B cell (primary cell): ENCODE measurements around the gene TADA3. TPM values are rescaled to one million over a fixed set of nuclear protein-coding genes. Genes with fewer than 3 reads are reported as not detected.

Source experiments
- ATAC-seq: fragments of 200-7000 bp; cut with Tn5 transposase; one replicate; pipeline ENCODE4 v1.10.0; 2021; ENCODE audit warnings: low read depth, mild to moderate bottlenecking, moderate number of reproducible peaks, moderate library complexity
- CTCF ChIA-PET: fragments of 350-600 bp; sonication (Branson Sonifier 250); formaldehyde crosslinking; loops from one replicate; lab custom pipeline; 2021; ENCODE audit warnings: antibody characterized with exemption, inconsistent platforms; lab: Charles Lee
- POLR2A ChIA-PET: fragments of 350-600 bp; sonication (Branson Sonifier 250); formaldehyde crosslinking; loops from one replicate; lab custom pipeline; 2021; ENCODE audit warnings: antibody characterized with exemption; lab: Charles Lee
- DNase-seq: peaks from one replicate; pipeline ENCODE4 v3.0.0; 2013
- H2AFZ ChIP-seq: 2 replicates; pipeline ENCODE4 v1.6.1; 2012; ENCODE audit warnings: mild to moderate bottlenecking, low read depth, low read length; ENCODE audit not compliant: insufficient read depth, poor library complexity, severe bottlenecking
- H3K27ac ChIP-seq, 2 donors: 1 replicate in 1 of 2; 2 replicates in 1 of 2; pipeline ENCODE4 v1.5.1; 2012 to 2013; ENCODE audit warnings: low read length in 2 of 2, mild to moderate bottlenecking in 2 of 2, moderate library complexity in 1 of 2
- H3K27me3 ChIP-seq, 4 experiments: fragments of 200-600 bp in 1 of 4; sonication (generic) in 1 of 4; replicated peaks in 1 of 4; 1 replicate in 2 of 4; 2 replicates in 2 of 4; pipeline versions ENCODE4 v1.6.1 to v1.7.0; 2013 to 2016; ENCODE audit warnings: low read length in 3 of 4, mild to moderate bottlenecking in 2 of 4, mixed read lengths in 1 of 4, moderate library complexity in 1 of 4; ENCODE audit not compliant: insufficient read depth in 4 of 4, control insufficient read depth in 3 of 4; ENCODE audit errors: control extremely low read depth in 1 of 4
- H3K36me3 ChIP-seq, 2 experiments: replicated peaks in 1 of 2; 1 replicate in 1 of 2; 2 replicates in 1 of 2; pipeline versions ENCODE4 v1.6.1 to v1.7.1; 2013; ENCODE audit warnings: low read length in 1 of 2; ENCODE audit not compliant: insufficient read depth in 2 of 2, control insufficient read depth in 1 of 2; ENCODE audit errors: control extremely low read depth in 1 of 2, extremely low read depth in 1 of 2
- H3K4me1 ChIP-seq, 2 donors: fragments of 200-600 bp in 1 of 2; sonication (generic) in 1 of 2; 1 replicate in 1 of 2; 2 replicates in 1 of 2; pipeline versions ENCODE4 v1.5.1 to v1.6.1; 2013 to 2017; ENCODE audit warnings: low read length in 2 of 2; ENCODE audit not compliant: control insufficient read depth in 2 of 2, insufficient read depth in 2 of 2
- H3K4me2 ChIP-seq: replicated peaks from 2 replicates; pipeline ENCODE3; 2012; ENCODE audit warnings: mild to moderate bottlenecking, low read depth, low read length; ENCODE audit not compliant: poor library complexity, severe bottlenecking
- H3K4me3 ChIP-seq, 5 experiments: fragments of 200-600 bp in 1 of 5; sonication (generic) in 1 of 5; 1 replicate in 3 of 5; 2 replicates in 2 of 5; pipeline versions ENCODE4 v1.5.1 to v1.7.0; 2011 to 2016; ENCODE audit warnings: low read length in 4 of 5, mild to moderate bottlenecking in 4 of 5, low read depth in 2 of 5, control low read depth in 1 of 5, moderate library complexity in 1 of 5; ENCODE audit not compliant: insufficient read depth in 1 of 5; ENCODE audit errors: control extremely low read depth in 1 of 5, extremely low read depth in 1 of 5
- H3K79me2 ChIP-seq: fragments of 200-600 bp; sonication (generic); one replicate; pipeline ENCODE4 v1.6.0; 2016; ENCODE audit warnings: low read length; ENCODE audit not compliant: control insufficient read depth, insufficient read depth
- H3K9ac ChIP-seq: fragments of 200-600 bp; sonication (generic); 2 replicates; pipeline ENCODE4 v1.6.1; 2017; ENCODE audit warnings: mild to moderate bottlenecking, low read length, moderate library complexity
- H3K9me3 ChIP-seq, 3 donors: one replicate each; pipeline versions ENCODE4 v1.6.1 to v1.7.1; 2013; ENCODE audit warnings: low read length in 2 of 3; ENCODE audit not compliant: control insufficient read depth in 2 of 3, insufficient read depth in 1 of 3; ENCODE audit errors: control extremely low read depth in 1 of 3
- H4K20me1 ChIP-seq: 2 replicates; pipeline ENCODE4 v1.6.0; 2012; ENCODE audit warnings: mild to moderate bottlenecking, low read length; ENCODE audit not compliant: insufficient read depth, control insufficient read depth, poor library complexity, severe bottlenecking
- H3K27ac Mint-ChIP-seq: one replicate; pipeline ENCODE4 v1.8.0; 2021; ENCODE audit warnings: mixed read lengths
- H3K27me3 Mint-ChIP-seq: one replicate; pipeline ENCODE4 v1.8.0; 2021; ENCODE audit warnings: mixed read lengths
- H3K4me1 Mint-ChIP-seq: one replicate; pipeline ENCODE4 v1.8.0; 2021; ENCODE audit warnings: mixed read lengths
- H3K4me3 Mint-ChIP-seq: one replicate; pipeline ENCODE4 v1.8.0; 2021; ENCODE audit warnings: mixed read lengths
- H3K9me3 Mint-ChIP-seq: one replicate; pipeline ENCODE4 v1.8.0; 2022; ENCODE audit warnings: mixed read lengths; ENCODE audit not compliant: insufficient read depth
- EZH2 ChIP-seq: IDR thresholded peaks from 2 replicates; pipeline ENCODE4 v1.6.1; 2012; ENCODE audit warnings: borderline replicate concordance, low read depth, mild to moderate bottlenecking, moderate library complexity, low read length; ENCODE audit not compliant: insufficient read depth, poor library complexity, severe bottlenecking
- WGBS: methylation state at CpG from one replicate; pipeline ENCODE4 v1.1.5; 2013; ENCODE audit warnings: missing lambda C conversion rate; ENCODE audit not compliant: insufficient coverage; 5-methylcytosine and 5-hydroxymethylcytosine counted together
- intact Hi-C: fragments of 100-400 bp; cut with micrococcal nuclease; formaldehyde crosslinking; loops from one replicate; pipeline ENCODE4 v1.10.0; 2022
- polyA plus RNA-seq: library from polyadenylated mRNA; depleted of rRNA; stranded (reverse); fragments of >200 nt; gene quantifications from 2 replicates; pipeline ENCODE4 v1.2.3, GENCODE V29; 2012
- total RNA-seq, 2 donors: library from RNA; stranded (reverse); fragments of 120-200 nt in 1 of 2; gene quantifications; 1 replicate in 1 of 2; 2 replicates in 1 of 2; pipeline versions ENCODE4 v1.2.3 to v1.2.4, GENCODE V29; 2013 to 2022
- TF ChIP-seq, protein P1 (sequence below): fragments of 200-600 bp; IDR thresholded peaks from one replicate; pipeline ENCODE4 v1.8.0; 2022; ENCODE audit warnings: antibody characterized with exemption, mild to moderate bottlenecking

Gene TADA3
- total and polyA plus RNA-seq, 2 donors (not counting 1 experiment from before 2014, with no cell fraction given), result 45.4 to 45.6 TPM

DNA sequence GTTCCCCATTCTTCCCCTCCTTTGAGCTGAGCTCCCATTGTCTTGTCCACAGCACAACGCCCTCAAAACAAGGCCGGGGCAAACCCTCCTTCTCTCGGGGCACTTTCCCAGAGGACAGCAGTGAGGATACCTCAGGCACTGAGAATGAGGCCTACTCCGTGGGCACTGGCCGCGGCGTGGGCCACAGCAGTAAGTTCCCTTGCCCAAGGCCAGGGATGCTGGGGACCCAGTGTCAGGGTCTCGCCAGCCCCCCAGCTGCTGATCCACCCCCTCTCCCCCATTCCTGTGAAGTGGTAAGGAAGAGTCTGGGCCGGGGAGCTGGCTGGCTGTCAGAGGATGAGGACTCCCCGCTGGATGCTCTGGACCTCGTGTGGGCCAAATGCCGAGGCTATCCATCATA is 46.8 kb downstream of the TADA3 start:
- no peaks in the 10 kb centered on the region for H3K9me3 ChIP-seq
- no peak overlapping the region for H3K4me3 ChIP-seq
- Mint-ChIP-seq H3K4me3 (no peak overlapping the region), H3K27me3 (no peaks in the 10 kb centered on the region), H3K4me1 (peaks cover 17% of the 10 kb centered on the region), H3K27ac (no peak overlapping the region), H3K9me3 (no peaks in the 10 kb centered on the region)
- intact Hi-C loops, result no loop called here
- no peak overlapping the region for H3K27ac ChIP-seq
- 100% methylated on average over 7 of the region's 12 CpGs for WGBS
- H3K36me3 ChIP-seq, result peaks cover 1 to 71% of the 10 kb centered on the region in 2 experiments
- ATAC-seq, result no peak
- H4K20me1 ChIP-seq, result peaks cover 9% of the 10 kb centered on the region
- no peak overlapping the region for H2AFZ ChIP-seq
- H3K4me1 ChIP-seq, result peaks cover 6 to 11% of the 10 kb centered on the region in 2 donors
- peaks cover under 1% of the 10 kb centered on the region for H3K79me2 ChIP-seq
- TF ChIP-seq, protein P1, sequence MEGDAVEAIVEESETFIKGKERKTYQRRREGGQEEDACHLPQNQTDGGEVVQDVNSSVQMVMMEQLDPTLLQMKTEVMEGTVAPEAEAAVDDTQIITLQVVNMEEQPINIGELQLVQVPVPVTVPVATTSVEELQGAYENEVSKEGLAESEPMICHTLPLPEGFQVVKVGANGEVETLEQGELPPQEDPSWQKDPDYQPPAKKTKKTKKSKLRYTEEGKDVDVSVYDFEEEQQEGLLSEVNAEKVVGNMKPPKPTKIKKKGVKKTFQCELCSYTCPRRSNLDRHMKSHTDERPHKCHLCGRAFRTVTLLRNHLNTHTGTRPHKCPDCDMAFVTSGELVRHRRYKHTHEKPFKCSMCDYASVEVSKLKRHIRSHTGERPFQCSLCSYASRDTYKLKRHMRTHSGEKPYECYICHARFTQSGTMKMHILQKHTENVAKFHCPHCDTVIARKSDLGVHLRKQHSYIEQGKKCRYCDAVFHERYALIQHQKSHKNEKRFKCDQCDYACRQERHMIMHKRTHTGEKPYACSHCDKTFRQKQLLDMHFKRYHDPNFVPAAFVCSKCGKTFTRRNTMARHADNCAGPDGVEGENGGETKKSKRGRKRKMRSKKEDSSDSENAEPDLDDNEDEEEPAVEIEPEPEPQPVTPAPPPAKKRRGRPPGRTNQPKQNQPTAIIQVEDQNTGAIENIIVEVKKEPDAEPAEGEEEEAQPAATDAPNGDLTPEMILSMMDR, result no peak
- no peak for TF ChIP-seq EZH2
- H3K4me2 ChIP-seq, result no peak overlapping the region
- ChIA-PET POLR2A (no interaction called here), CTCF (interaction anchor here (1.9 kb wide), 1 partner anchor 18 kb away, joined by 6 read pairs; no protein-coding TSS in a partner anchor)
- DNase-seq, result no peak
- no peaks in the 10 kb centered on the region for H3K27me3 ChIP-seq
- H3K9ac ChIP-seq, result no peak overlapping the region

DNA sequence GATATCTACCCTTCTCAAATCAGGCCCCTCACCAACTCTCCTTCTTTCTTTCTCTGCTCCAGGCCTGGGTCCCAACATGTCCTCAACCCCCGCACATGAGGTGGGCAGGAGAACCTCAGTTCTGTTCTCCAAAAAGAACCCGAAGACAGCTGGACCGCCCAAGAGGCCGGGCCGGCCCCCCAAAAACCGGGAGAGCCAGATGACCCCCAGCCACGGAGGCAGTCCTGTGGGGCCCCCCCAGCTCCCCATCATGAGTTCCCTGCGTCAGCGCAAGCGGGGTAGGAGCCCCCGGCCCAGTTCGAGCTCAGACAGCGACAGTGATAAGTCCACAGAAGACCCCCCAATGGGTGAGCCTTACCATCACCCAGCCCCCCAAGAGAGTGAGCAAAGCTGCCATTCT is 48.1 kb downstream of the TADA3 start:
- TF ChIP-seq EZH2, result no peak
- TF ChIP-seq, protein P1, result no peak
- intact Hi-C loops, result no loop called here
- DNase-seq, result no peak

More for the DNA sequence above, 48.1 kb downstream of the TADA3 start:
- Mint-ChIP-seq H3K4me1 (peaks cover 4% of the 10 kb centered on the region), H3K4me3 (no peak overlapping the region), H3K27me3 (no peaks in the 10 kb centered on the region), H3K9me3 (no peaks in the 10 kb centered on the region), H3K27ac (no peak overlapping the region)
- Histone ChIP-seq H3K4me1 (peaks cover 2 to 3% of the 10 kb centered on the region in 2 donors), H3K27ac (no peak overlapping the region), H3K36me3 (peaks cover 1 to 84% of the 10 kb centered on the region in 2 experiments), H3K4me2 (no peak overlapping the region), H3K4me3 (no peak overlapping the region), H3K9me3 (no peaks in the 10 kb centered on the region), H3K27me3 (no peaks in the 10 kb centered on the region), H3K79me2 (peaks cover 3% of the 10 kb centered on the region), H3K9ac (no peak overlapping the region), H2AFZ (no peak overlapping the region), H4K20me1 (peaks cover 21% of the 10 kb centered on the region)
- ChIA-PET POLR2A (no interaction called here), CTCF (interaction anchor here (1.9 kb wide), 1 partner anchor 17 kb away, joined by 6 read pairs; no protein-coding TSS in a partner anchor)
- no peak for ATAC-seq
- WGBS, result 98% methylated on average over 11 of the region's 13 CpGs
